ENCODE results near the gene APBA2. TPM values are rescaled to one million over a fixed set of nuclear protein-coding genes. Genes with fewer than 3 reads are reported as not detected.

Gene APBA2
- total RNA-seq, 1 donor from 2014 or later: 33.1 TPM

- no peak overlapping the region for H3K27ac Mint-ChIP-seq
- no peak overlapping the region for H3K4me3 Mint-ChIP-seq
- peaks cover 18% of the 10 kb centered on the region for H3K4me1 Mint-ChIP-seq
- H3K36me3 Mint-ChIP-seq: no peaks in the 10 kb centered on the region
- DNase-seq (ENCODE audit: low spot score in 2 of 2, unreplicated experiment in 2 of 2): no peak
- H3K9me3 Mint-ChIP-seq: peaks cover 10% of the 10 kb centered on the region
- no peak for TF ChIP-seq CTCF (IDR thresholded peaks at IDR 0.05; ENCODE audit: unreplicated experiment)
- no peaks in the 10 kb centered on the region for H3K27me3 Mint-ChIP-seq (ENCODE audit: low read depth)
Measured at GRCh38 chr15:29048011-29048410, 162.2 kb downstream of the APBA2 start.

GRCh38 chr15:29050870-29051269, 165.1 kb downstream of the APBA2 start:
- Mint-ChIP-seq H3K4me3 (no peak overlapping the region), H3K36me3 (no peaks in the 10 kb centered on the region), H3K9me3 (peaks cover 13% of the 10 kb centered on the region), H3K27me3 (ENCODE audit: low read depth) (no peaks in the 10 kb centered on the region), H3K27ac (no peak overlapping the region), H3K4me1 (peaks cover 4% of the 10 kb centered on the region)
- no peak for DNase-seq (ENCODE audit: low spot score in 2 of 2, unreplicated experiment in 2 of 2)
- TF ChIP-seq CTCF (IDR thresholded peaks at IDR 0.05; ENCODE audit: unreplicated experiment): no peak

GRCh38 chr15:29051422-29051821, 165.6 kb downstream of the APBA2 start:
- no peak overlapping the region for H3K27ac Mint-ChIP-seq

GRCh38 chr15:29053006-29053405, 167.2 kb downstream of the APBA2 start:
- H3K4me1 Mint-ChIP-seq: peaks cover 4% of the 10 kb centered on the region
- no peak overlapping the region for H3K27ac Mint-ChIP-seq
- TF ChIP-seq CTCF (IDR thresholded peaks at IDR 0.05; ENCODE audit: unreplicated experiment): no peak
- no peak overlapping the region for H3K4me3 Mint-ChIP-seq
- DNase-seq (ENCODE audit: low spot score in 2 of 2, unreplicated experiment in 2 of 2): no peak
- H3K9me3 Mint-ChIP-seq: peaks cover 13% of the 10 kb centered on the region
- H3K36me3 Mint-ChIP-seq: no peaks in the 10 kb centered on the region
- no peaks in the 10 kb centered on the region for H3K27me3 Mint-ChIP-seq (ENCODE audit: low read depth)

More at GRCh38 chr15:29051422-29051821, 165.6 kb downstream of the APBA2 start:
- H3K36me3 Mint-ChIP-seq: no peaks in the 10 kb centered on the region
- no peak for TF ChIP-seq CTCF (IDR thresholded peaks at IDR 0.05; ENCODE audit: unreplicated experiment)
- no peak overlapping the region for H3K4me3 Mint-ChIP-seq
- DNase-seq (ENCODE audit: low spot score in 2 of 2, unreplicated experiment in 2 of 2): no peak
- H3K27me3 Mint-ChIP-seq (ENCODE audit: low read depth): no peaks in the 10 kb centered on the region
- H3K4me1 Mint-ChIP-seq: peaks cover 4% of the 10 kb centered on the region
- peaks cover 13% of the 10 kb centered on the region for H3K9me3 Mint-ChIP-seq

- Mint-ChIP-seq H3K36me3 (no peaks in the 10 kb centered on the region), H3K27me3 (ENCODE audit: low read depth) (no peaks in the 10 kb centered on the region), H3K9me3 (peaks cover 13% of the 10 kb centered on the region)
Measured at GRCh38 chr15:29053661-29054131, 167.9 kb downstream of the APBA2 start.

More at GRCh38 chr15:29053661-29054131, 167.9 kb downstream of the APBA2 start:
- TF ChIP-seq CTCF (IDR thresholded peaks at IDR 0.05; ENCODE audit: unreplicated experiment): no peak
- peaks cover 4% of the 10 kb centered on the region for H3K4me1 Mint-ChIP-seq
- H3K4me3 Mint-ChIP-seq: no peak overlapping the region
- no peak for DNase-seq (ENCODE audit: low spot score in 2 of 2, unreplicated experiment in 2 of 2)
- no peak overlapping the region for H3K27ac Mint-ChIP-seq
